ENCODE results near the gene PTPN12. TPM values are rescaled to one million over a fixed set of nuclear protein-coding genes. Genes with fewer than 3 reads are reported as not detected.

Gene PTPN12
- total and polyA plus RNA-seq, 2 of the 4 experiments (the other 2 are of a cell fraction), result 24.7 to 31.0 TPM

DNA sequence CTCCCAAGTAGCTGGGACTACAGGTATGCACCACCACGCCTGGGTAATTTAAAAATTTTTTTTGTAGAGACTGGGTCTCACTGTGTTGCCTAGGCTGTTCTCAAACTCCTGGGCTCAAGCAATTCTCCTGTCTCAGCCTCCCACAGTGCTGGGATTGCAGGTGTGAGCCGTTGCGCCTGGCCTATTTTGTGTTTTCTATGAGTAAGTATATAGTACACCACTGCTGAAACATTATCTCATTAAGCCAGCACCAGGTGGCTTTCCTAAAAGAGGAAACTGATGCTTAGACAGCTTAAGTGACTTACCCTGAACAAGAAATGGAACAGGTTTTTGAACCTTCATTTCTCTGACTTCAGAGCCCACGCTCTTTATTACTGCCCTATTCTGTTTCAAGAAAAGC lies 7.8 kb upstream of the PTPN12 start:
- Histone ChIP-seq H3K23ac (ENCODE audit: low read depth, low read length) (no peak overlapping the region), H3K14ac (replicated peaks; ENCODE audit: low read depth, low read length) (no peak overlapping the region), H3K79me1 (ENCODE audit: low read depth in 1 of 2, low read length in 2 of 2) (no peaks in the 10 kb centered on the region), H3K36me3 (ENCODE audit: control insufficient read depth, insufficient read depth, low read length) (no peaks in the 10 kb centered on the region), H3K4me1 (ENCODE audit: control insufficient read depth, insufficient read depth, low read length) (peaks cover 4% of the 10 kb centered on the region; the same call in 1 of the 2 replicates), H3K4me3 (ENCODE audit: insufficient read depth, low read depth, low read length) (no peak overlapping the region), H3K9me1 (ENCODE audit: insufficient read depth, low read length) (no peaks in the 10 kb centered on the region), H3K27me3 (ENCODE audit: control insufficient read depth, insufficient read depth, low read length) (no peaks in the 10 kb centered on the region), H4K91ac (ENCODE audit: insufficient read depth, low read depth, low read length) (no peak overlapping the region), H3K9ac (ENCODE audit: low read depth, low read length) (no peak overlapping the region), H3K9me3 (ENCODE audit: control insufficient read depth, insufficient read depth, low read length) (no peaks in the 10 kb centered on the region), H2AFZ (replicated peaks; ENCODE audit: low read length, poor library complexity) (no peak overlapping the region), H3K18ac (ENCODE audit: low read depth, low read length) (no peak overlapping the region), H2BK15ac (ENCODE audit: low read depth, low read length) (no peak overlapping the region), H4K8ac (ENCODE audit: low read depth in 2 of 2, low read length in 2 of 2) (no peak overlapping the region), H2AK9ac (replicated peaks; ENCODE audit: low read depth, low read length, poor library complexity) (no peak overlapping the region), H2BK120ac (ENCODE audit: low read depth, low read length) (no peak overlapping the region), H3K4me2 (ENCODE audit: low read depth, low read length) (no peak overlapping the region), H3K4ac (ENCODE audit: low read depth, low read length) (no peak overlapping the region), H3K27ac (ENCODE audit: insufficient read depth, low read length) (no peak overlapping the region), H4K5ac (ENCODE audit: low read depth, low read length) (no peak overlapping the region), H4K20me1 (ENCODE audit: insufficient read depth, low read length) (no peaks in the 10 kb centered on the region), H2AK5ac (ENCODE audit: low read depth, low read length) (no peak overlapping the region), H3K56ac (ENCODE audit: extremely low read depth, insufficient read depth, low read length) (no peak overlapping the region), H2BK5ac (ENCODE audit: low read depth, low read length, poor library complexity, severe bottlenecking) (no peak overlapping the region), H2BK20ac (ENCODE audit: low read depth, low read length) (no peak overlapping the region)
- no peak for DNase-seq
- WGBS, 2 experiments (ENCODE audit: extremely low coverage in 2 of 2, insufficient read length in 1 of 2), result no CpG with 5 or more reads among the region's 4 CpGs
- CTCF ChIA-PET, result interaction anchor here (0.7 kb wide), 1 partner anchor 61 kb away, joined by 5 read pairs; no protein-coding TSS in a partner anchor
- BruUV-seq (replicated peaks), result no TSS peak
- POLR2A ChIA-PET (ENCODE audit: unreplicated experiment), result no interaction called here
- intact Hi-C loops (cut with micrococcal nuclease), result no loop called here
- ATAC-seq (ENCODE audit: low read depth), result no peak
- in situ Hi-C loops (cut with MboI; ENCODE audit: low sequenced_read_pairs), result no loop called here
- dilution Hi-C loops (cut with HindIII; ENCODE audit: low sequenced_read_pairs, unreplicated experiment), result no loop called here
- no peak for TF ChIP-seq RCOR1 (IDR thresholded peaks at IDR 0.05; ENCODE audit: insufficient replicate concordance, low read length)
- no peak for TF ChIP-seq CEBPB (IDR thresholded peaks at IDR 0.05; ENCODE audit: low read depth, low read length)
- no peak for TF ChIP-seq RFX5 (IDR thresholded peaks at IDR 0.05; ENCODE audit: low read depth, low read length)
- no peak for TF ChIP-seq NFE2L2 (IDR thresholded peaks at IDR 0.05; ENCODE audit: low read depth, low read length)
- no peak for TF ChIP-seq MAZ (IDR thresholded peaks at IDR 0.05; ENCODE audit: borderline replicate concordance, low read depth, low read length)
- no peak for TF ChIP-seq POLR2A (IDR thresholded peaks at IDR 0.05; ENCODE audit: low read depth, low read length)
- TF ChIP-seq RAD21 (IDR thresholded peaks at IDR 0.05; ENCODE audit: low read length), result no peak
- TF ChIP-seq MAFK (IDR thresholded peaks at IDR 0.05; ENCODE audit: low read depth, low read length), result no peak
- TF ChIP-seq, protein P1, sequence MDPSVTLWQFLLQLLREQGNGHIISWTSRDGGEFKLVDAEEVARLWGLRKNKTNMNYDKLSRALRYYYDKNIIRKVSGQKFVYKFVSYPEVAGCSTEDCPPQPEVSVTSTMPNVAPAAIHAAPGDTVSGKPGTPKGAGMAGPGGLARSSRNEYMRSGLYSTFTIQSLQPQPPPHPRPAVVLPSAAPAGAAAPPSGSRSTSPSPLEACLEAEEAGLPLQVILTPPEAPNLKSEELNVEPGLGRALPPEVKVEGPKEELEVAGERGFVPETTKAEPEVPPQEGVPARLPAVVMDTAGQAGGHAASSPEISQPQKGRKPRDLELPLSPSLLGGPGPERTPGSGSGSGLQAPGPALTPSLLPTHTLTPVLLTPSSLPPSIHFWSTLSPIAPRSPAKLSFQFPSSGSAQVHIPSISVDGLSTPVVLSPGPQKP (IDR thresholded peaks at IDR 0.05; ENCODE audit: borderline replicate concordance, low read depth, low read length), result no peak
- no peak for TF ChIP-seq FOS (IDR thresholded peaks at IDR 0.05; ENCODE audit: low read depth, low read length)
- no peak for TF ChIP-seq BHLHE40 (IDR thresholded peaks at IDR 0.05; ENCODE audit: low read depth, low read length)
- no peak for TF ChIP-seq CHD1 (IDR thresholded peaks at IDR 0.05; ENCODE audit: low read depth, low read length)
- TF ChIP-seq, protein P2, sequence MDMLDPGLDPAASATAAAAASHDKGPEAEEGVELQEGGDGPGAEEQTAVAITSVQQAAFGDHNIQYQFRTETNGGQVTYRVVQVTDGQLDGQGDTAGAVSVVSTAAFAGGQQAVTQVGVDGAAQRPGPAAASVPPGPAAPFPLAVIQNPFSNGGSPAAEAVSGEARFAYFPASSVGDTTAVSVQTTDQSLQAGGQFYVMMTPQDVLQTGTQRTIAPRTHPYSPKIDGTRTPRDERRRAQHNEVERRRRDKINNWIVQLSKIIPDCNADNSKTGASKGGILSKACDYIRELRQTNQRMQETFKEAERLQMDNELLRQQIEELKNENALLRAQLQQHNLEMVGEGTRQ (IDR thresholded peaks at IDR 0.05; ENCODE audit: low read depth, low read length), result no peak
- TF ChIP-seq, protein P3, sequence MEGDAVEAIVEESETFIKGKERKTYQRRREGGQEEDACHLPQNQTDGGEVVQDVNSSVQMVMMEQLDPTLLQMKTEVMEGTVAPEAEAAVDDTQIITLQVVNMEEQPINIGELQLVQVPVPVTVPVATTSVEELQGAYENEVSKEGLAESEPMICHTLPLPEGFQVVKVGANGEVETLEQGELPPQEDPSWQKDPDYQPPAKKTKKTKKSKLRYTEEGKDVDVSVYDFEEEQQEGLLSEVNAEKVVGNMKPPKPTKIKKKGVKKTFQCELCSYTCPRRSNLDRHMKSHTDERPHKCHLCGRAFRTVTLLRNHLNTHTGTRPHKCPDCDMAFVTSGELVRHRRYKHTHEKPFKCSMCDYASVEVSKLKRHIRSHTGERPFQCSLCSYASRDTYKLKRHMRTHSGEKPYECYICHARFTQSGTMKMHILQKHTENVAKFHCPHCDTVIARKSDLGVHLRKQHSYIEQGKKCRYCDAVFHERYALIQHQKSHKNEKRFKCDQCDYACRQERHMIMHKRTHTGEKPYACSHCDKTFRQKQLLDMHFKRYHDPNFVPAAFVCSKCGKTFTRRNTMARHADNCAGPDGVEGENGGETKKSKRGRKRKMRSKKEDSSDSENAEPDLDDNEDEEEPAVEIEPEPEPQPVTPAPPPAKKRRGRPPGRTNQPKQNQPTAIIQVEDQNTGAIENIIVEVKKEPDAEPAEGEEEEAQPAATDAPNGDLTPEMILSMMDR (conservative IDR thresholded peaks at IDR 0.05; ENCODE audit: low read depth, low read length), result no peak
- TF ChIP-seq SMC3 (IDR thresholded peaks at IDR 0.05; ENCODE audit: low read depth, low read length), result no peak
- TF ChIP-seq MXI1 (IDR thresholded peaks at IDR 0.05; ENCODE audit: borderline replicate concordance, low read depth, low read length), result no peak

Data from IMR-90 (cell line).